Subcutaneous adipose tissue (tissue), 4 donors: ENCODE measurements around the gene NEURL1. TPM values are rescaled to one million over a fixed set of nuclear protein-coding genes. Genes with fewer than 3 reads are reported as not detected.

ENCODE experiments used
- total RNA-seq, 4 donors: library from RNA; depleted of rRNA; stranded (reverse); fragments of >200 nt; gene quantifications; one replicate each; pipeline ENCODE4 v1.1.0, GENCODE V29; 2016
- TF ChIP-seq, protein P1 (sequence below): fragments of 450-650 bp; IDR thresholded peaks from one replicate; pipeline ENCODE4 v1.5.1; 2016; ENCODE audit warnings: low read depth, mild to moderate bottlenecking, control low read depth, antibody characterized with exemption, moderate library complexity

The NEURL1 gene
- total RNA-seq, result not detected

GRCh38 chr10:103493362-103493915, at the start of gene NEURL1:
TSS of gene NEURL1 (plus strand) at chr10:103493705. CDS start at chr10:103494388, 683 bp downstream.
- TF ChIP-seq, protein P1, sequence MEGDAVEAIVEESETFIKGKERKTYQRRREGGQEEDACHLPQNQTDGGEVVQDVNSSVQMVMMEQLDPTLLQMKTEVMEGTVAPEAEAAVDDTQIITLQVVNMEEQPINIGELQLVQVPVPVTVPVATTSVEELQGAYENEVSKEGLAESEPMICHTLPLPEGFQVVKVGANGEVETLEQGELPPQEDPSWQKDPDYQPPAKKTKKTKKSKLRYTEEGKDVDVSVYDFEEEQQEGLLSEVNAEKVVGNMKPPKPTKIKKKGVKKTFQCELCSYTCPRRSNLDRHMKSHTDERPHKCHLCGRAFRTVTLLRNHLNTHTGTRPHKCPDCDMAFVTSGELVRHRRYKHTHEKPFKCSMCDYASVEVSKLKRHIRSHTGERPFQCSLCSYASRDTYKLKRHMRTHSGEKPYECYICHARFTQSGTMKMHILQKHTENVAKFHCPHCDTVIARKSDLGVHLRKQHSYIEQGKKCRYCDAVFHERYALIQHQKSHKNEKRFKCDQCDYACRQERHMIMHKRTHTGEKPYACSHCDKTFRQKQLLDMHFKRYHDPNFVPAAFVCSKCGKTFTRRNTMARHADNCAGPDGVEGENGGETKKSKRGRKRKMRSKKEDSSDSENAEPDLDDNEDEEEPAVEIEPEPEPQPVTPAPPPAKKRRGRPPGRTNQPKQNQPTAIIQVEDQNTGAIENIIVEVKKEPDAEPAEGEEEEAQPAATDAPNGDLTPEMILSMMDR, result no peak

DNA sequence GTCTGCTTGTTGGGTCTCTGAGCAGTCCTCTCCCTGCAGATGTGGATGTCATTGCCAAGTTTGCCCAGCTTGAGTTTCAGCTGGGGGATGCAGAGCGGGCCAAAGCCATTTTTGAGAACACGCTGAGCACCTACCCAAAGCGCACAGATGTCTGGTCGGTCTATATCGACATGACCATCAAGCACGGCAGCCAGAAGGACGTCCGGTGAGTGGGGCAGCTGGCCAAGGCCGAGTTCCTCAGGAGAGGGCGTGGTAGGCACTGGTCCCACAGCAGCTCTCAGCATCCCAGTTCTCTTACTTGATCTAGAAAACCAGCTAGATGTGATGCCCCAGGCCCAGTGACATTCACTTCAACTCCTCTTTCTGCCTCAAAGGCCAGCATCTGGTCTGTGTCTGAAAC, 49.0 kb upstream of the NEURL1 start:
- TF ChIP-seq, protein P1, result no peak

GRCh38 chr10:103445366-103445765, 48.1 kb upstream of the NEURL1 start:
- TF ChIP-seq, protein P1, result no peak

DNA sequence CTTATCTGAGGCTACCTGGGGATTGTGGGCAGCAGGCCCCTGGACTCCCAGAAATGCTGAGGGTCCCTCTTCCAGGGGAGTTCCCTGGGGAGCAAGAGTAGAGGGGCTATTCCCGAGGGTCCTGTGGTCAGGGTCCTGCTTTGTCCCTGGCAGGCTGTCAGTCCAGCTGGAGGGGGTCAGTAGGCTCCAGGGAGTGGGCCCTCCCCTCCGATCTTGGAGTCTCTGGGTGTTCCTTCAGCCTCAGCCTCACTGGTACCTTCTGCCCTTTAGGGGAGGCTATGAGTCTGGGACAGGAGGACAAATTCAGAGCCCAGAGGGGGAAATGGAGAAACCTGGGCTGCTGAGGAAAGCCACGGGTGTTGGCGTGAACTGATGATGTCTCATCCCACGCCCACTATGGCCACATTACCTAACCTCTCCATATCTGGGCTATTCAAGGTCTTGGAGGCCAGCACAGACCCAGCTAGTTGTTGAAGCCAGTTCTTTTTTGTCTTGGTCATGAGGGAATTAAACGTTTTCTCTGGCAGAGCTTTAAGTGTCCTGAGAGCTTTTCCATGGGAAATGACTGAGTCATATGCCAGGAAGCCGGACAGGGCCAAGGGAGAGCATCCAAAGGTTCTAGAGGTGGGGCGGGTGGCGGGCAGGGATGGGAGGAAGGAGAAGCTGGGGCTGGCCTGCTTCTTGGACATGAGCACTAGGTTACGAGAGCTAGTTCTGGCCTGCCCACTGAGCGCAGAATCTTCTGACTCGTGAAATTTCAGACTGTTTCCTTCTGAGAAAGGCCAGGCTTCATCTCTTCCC, 47.5 kb upstream of the NEURL1 start:
- TF ChIP-seq, protein P1, result no peak

- TF ChIP-seq, protein P1, result no peak
Observed at GRCh38 chr10:103447187-103447586, 46.3 kb upstream of the NEURL1 start.

- TF ChIP-seq, protein P1, result no peak
Observed at GRCh38 chr10:103448746-103449145, 44.8 kb upstream of the NEURL1 start.
